ENCODE results near the gene PTRH1.

PTRH1 gene

GRCh38 chr9:127720031-127720864, 4.8 kb upstream of the PTRH1 start:
- no peak for DNase-seq (ENCODE audit: low read depth in 2 of 2)

GRCh38 chr9:127717766-127718165, 2.3 kb upstream of the PTRH1 start:
- DNase-seq (ENCODE audit: low read depth in 2 of 2), result no peak

DNA sequence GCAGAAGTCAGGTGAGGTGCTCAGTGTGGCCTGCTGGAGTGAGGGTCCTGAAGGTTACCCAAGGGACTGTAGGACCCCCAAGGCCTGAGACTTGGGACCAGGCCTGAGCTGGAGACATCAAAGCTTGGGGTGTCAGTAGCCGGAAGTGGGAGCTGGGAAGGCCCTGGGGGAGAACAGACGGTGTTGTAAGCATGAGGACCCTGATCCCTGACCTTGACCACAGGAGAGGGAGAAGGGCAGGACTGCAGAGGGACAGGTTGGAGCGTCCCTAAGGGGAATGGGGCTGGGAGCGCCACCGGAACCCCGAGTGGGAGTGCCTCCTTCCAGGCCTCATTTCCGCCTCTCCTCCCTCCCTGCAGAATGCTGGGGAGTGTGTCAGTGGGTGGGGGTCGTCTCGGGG, 949 bp upstream of the PTRH1 start:
- no peak for DNase-seq (ENCODE audit: low read depth in 2 of 2)

DNA sequence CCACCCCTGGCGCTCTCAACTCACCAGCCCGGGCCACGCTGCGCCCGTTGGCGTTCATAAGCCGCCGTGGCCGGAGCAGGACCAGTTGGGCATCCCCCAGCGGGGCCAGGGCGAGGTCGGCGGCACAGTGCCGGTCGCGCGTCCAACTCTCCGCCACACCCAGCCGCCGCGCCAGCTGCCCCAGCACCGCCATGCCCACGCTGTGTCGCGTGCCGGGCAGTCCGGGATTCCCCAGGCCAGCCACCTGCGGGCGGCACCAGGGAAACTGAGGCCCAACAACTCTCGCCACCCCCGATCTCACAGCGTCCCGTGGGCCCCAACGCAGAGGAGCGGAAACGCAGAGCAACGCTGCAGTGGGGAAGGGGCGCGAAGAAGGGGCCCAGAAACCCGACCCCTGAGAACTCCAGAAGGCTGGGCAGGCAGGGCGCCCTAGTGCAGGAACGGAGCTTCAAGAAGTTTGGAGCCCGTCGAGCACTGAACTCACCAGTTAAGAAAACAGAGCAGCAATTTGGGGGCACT, 453 bp downstream of the PTRH1 start:
- no peak for DNase-seq (ENCODE audit: low read depth in 2 of 2)

DNA sequence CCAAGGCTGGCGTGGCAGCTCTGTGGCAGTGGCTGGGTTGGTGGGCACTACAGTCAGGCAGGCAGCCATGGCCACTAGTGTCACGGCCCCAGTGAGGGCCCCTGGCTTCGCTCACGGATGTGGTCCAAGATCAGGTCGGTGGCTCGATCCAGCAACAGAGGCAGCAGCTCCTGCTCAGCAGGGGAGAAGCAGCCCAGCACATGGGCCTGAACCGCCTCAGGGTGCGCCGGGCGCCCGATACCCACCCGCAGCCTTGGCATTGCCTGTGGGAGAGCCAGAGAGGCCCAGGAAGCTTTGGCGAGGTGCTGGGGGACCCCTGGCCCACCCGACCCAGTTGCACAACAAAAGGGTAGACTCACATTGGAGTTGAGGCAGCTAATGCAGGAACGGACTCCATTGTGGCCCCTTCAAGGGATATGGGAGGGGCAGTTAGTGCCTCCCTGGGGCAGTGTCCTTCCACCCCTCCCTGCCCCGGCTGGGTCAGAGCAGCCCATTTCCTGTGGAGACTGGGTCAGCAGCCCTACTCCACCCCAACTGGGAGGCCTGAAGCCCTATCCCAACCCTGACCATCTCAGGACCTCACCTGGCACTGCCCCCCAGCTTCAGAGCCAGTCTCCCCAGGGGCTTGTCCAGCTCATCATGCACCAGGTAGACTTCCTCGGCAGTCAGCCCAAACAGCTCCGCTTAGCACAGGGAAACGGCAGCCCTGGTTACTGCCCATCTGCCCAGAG, 1.3 kb downstream of the PTRH1 start:
- DNase-seq (ENCODE audit: low read depth in 2 of 2), result no peak

DNA sequence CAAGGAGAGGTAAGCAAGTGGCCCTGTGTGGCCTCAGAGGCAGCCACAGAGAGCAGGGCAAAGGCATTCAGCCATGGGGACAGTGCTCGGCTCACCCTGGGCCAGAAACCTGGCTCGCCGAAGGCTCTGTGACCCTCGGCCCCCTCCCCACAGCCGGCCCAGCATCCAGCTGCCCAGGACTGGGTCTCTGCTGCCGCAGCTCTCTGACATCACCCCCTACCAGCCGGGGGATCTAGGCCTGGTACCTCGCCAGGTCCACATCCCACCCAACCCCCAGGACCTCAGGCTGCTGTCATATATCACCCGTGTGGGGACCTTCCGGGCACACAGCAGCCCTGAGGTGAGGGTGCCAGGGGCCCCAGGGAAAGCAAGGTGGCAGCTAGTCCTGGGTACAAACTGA, 2.6 kb downstream of the PTRH1 start:
- DNase-seq (ENCODE audit: low read depth in 2 of 2), result no peak

- DNase-seq (ENCODE audit: low read depth in 2 of 2), result no peak
Observed at GRCh38 chr9:127712371-127712770, 3.1 kb downstream of the PTRH1 start.

DNA sequence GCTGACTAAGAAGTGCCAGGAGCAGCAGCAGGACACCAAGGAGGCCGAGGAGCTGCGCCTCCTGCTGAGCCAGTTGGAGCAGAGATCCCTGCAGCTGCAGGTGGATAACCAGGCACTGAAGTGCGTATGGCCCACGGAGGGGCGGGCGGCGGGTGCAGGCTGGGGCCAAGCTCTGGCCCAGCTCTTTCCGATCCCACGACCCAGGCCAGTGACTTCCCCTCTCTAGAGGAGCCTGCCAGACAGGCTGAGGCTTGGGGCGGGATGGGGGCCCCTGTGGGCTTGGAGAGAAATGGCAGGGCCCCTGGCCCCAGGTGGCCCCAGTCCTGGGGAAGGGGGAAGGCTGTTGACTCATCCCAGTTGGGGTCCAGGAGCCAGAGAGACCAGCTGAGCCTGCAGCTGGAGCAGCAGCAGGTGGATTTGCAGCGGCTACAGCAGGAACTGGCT, 3.6 kb downstream of the PTRH1 start:
- DNase-seq (ENCODE audit: low read depth in 2 of 2), result no peak

DNA sequence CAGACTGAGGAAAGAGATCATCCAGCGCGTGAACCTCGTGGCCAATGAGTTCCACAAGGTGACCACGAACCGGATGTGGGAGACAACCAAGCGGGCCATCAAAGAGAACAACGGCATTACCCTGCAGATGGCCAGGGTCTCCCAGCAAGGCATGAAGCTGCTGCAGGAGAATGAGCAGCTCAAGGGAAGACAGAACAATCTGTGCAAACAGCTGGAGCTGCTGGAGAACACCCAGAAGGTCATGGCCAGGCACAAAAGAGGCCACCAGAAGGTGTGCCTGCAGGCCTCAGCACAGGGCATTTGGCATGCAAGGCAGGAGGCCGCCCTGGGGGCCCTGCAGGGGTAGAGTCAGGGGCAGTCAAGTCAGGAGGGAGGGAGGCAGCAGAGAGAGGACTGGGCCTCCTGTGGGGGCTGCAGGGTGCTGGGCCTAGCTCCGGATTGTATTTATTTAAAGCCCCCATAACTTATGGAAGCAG, 4.2 kb downstream of the PTRH1 start:
- DNase-seq (ENCODE audit: low read depth in 2 of 2), result no peak

DNA sequence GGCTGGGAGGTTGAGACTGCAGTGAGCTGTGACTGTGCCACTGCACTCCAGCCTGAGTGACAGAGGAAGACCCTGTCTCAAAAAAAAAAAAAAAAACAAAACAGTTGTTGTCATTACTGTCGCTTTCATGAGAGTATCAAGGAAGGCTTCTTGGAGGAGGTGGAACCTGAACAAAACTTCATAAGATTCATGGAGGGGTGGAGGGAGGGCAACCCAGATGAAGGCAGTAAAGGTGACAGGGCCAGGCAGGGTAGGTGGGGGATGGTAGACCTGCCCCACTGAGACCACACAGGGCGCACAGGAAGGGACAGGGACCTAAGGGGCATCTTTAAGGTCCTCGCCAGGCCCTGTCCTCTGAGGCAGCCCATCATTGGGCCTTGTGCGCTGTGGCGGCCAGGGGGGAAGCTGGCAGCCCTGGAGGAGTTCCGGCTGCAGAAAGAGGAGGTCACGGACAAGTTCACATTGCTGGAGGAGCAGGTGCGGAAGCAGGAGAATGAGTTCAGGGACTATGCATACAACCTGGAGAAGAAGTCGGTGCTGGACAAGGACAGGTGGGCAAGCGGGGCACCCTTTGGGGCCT, 5.2 kb downstream of the PTRH1 start:
- DNase-seq (ENCODE audit: low read depth in 2 of 2), result no peak

- no peak for DNase-seq (ENCODE audit: low read depth in 2 of 2)
Observed at GRCh38 chr9:127708952-127709587, 6.4 kb downstream of the PTRH1 start.

DNA sequence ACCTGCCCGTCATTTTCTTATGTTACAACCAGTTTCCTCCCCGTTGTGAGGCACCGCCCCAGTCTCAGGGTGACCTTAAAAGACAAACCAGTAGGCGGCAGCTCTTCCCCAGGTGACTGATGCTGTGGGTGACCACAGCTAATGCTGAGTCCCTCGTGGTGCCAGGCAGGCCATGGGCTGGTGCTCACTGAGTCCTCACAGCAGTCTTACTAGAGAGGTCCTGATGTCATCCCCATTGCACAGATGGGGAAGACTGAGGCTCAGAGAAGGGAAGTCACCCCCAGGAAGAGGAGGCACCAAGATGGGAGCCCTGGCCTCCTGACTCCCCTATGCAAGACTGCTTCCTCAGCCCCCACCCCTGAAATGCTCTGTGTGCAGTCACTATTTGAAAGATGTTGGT, 7.7 kb downstream of the PTRH1 start:
- peak; percentile 7 to 24 for DNase-seq (ENCODE audit: low read depth in 2 of 2)

DNA sequence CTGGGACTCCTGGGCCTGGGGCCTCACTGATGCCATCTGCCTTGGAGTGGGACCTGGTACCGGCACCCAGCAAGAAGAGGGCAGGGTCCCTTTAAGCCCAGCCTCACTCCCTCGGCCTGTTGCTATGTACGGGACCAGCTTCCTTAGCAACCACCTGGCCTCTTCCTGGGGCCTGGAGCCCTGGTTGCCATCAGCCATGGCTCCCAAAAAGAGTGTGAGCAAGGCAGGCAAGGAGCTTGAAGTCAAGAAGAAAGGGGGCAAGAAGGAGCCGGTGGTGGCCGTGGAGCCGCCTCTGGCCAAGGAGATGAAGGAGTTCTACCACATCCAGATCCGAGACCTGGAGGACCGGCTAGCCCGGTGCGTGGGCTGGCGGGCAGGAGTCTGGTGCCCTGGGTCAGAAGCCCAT, 8.6 kb downstream of the PTRH1 start, which contains the start of gene CFAP157:
CFAP157 (plus strand) TSS at position 153 of the 406 bp plus-strand sequence; CDS start at position 197, 44 bp downstream.
- DNase-seq (ENCODE audit: low read depth in 2 of 2), result no peak

DNA sequence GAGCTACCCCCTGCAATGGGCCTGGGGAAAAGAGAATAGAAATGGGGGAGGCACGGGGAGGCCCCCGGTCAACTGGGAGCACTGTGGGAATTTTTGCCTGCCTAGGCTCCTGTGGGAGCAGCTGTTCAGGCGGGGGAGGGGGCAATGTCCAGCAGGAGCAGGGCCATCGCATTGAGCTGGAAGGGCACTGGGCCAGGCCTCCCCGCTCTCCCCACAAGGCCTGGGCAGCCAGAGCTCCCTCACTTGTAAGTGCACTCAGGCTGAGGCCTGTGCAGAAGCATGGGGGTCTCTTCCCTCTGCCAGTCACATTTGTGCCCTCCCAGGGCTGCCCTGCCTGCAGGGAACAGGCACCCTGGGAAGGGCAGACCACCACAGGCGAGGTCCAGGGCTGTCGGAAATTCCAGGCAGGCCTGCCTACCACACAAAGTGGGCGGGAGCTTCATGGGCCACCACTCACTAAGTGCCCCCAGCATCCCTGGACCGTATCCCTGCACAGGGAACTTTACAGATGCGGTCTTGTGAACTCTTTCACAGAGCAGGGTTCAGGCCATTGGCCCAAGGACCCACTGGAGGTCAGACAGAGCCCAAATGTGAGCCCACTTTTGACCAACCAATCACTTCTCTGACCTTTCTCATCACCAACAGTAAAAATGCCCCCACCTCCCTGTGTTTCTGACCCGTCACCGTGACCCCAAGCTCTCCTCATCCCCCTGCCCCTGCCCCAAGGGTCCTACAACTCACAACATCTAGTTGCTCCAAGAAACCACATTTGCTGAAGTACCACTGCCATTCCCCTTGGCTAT, 9.7 kb downstream of the PTRH1 start:
- DNase-seq (ENCODE audit: low read depth in 2 of 2), result no peak

DNA sequence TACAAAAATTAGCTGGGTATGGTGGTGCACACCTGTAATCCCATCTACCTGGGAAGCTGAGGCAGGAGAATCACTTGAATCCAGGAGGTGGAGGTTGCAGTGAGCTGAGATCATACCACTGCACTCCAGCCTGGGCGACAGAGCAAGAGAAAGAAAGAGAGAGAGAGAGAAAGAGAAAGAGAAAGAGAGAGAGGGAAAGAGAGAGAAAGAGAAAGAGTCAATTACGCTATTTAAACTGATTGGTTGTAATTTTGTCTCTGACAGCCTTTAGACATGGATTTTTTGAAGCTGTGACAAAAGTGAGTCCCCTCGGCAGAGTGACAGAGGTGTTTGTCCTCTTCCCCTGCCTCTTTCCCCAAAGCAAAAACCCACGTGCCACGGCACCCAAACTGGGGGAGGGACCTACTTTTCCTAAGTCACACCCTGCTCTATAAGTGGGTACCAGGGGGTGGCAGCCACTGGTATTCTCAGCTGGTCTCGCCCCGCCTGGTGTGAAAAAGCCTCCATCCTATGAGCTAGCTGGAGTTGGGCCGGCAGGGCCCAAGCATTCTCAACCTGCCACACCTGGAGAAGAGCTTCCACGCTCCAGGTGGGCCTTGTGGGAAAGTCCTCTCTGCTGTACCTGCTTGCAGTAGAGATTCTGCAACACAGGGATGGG, 12.0 kb downstream of the PTRH1 start:
- no peak for DNase-seq (ENCODE audit: low read depth in 2 of 2)

GRCh38 chr9:127700594-127701255, 14.7 kb downstream of the PTRH1 start:
- no peak for DNase-seq (ENCODE audit: low read depth in 2 of 2)

DNA sequence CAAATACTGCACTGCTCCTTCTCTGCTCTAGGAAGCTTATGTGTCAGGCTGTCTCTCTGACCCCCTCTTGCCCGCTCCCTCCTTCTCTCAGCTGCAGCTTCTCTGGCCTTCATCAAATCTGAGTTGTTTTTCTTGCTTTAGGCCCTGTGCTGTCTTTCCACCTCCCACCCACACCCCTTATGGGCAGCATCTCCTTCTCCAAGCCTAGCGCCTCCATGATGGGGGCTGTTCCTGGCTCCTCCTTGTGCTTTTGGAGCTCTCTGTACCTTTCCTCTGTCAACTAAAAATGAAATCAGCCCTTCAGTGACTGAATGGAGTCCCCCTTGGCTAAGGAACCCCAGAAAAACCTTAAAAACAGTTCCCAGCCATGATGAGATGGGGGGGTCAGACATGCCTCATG, 15.3 kb downstream of the PTRH1 start:
- no peak for DNase-seq (ENCODE audit: low read depth in 2 of 2)

GRCh38 chr9:127698985-127699670, 16.3 kb downstream of the PTRH1 start:
- peak; percentile 66 to 79 for DNase-seq (ENCODE audit: low read depth in 2 of 2)

DNA sequence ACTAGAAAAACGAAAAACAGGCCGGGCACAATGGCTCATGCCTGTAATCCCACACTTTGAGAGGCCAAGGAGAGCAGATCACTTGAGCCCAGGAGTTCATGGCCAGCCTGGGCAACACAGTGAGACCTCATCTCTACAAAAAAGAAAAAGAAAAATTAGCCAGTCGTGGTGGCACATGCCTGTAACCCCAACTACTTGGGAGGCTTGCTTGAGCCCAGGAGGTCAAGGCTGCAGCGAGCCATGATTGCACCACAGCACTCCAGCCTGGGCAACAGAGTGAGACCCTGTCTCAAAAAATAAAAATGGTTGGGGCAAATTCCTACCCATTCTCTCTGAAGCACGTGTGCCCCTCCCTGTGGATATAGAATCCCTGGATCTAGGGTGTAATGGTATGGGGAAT, 17.1 kb downstream of the PTRH1 start:
- no peak for DNase-seq (ENCODE audit: low read depth in 2 of 2)

All from activated CD8-positive, alpha-beta memory T cell treated with anti-CD3 and anti-CD28 coated beads for 4 hours (primary cell).